Middle frontal gyrus (tissue), 1 donor: ENCODE data around the gene CIPC.

ENCODE experiments used
- DNase-seq: peaks from one replicate; pipeline ENCODE4 v3.0.0-alpha.2; 2015; ENCODE audit warnings: low spot score; ENCODE audit errors: extremely low spot score

The CIPC gene

DNA sequence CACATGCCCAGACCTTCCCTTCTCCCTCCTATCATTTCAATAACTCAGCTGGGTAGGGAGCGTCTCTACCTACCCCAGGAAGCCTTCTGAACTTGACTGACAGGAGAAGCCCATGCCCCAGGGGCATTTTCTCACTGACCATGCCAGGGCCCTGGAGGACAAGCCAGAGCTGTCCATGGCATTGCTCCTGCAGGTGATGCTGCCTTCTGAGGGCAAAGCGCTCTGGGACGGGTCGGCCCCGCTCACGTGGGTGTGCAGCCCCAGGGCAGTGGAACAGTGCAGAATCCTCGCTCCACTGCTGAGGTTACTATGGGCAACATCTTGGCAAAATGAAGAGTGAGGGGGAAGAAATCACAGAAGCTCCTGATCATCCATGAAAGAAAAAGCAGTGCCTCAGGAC, 28.5 kb upstream of the CIPC start:
- no peak for DNase-seq

DNA sequence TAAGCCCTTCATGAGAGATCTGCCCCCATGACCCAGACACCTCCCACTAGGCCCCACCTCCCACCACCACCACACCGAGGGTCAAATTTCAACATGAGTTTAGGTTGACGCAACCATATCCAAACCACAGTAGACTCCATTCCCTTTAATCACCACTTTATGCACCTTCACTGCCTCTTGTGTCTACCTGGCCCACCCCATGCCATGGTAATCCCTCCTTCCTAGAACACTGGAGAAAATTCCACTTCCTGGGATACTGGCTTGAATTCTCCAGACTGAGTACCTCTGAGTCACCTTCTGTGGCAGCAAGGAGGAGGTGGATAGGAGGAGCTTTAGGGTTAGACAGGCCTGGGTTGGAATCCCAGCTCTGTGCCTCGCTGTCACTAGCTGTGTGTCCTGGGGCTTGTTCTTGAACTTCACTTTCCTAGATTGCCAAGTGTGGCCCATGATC, 26.1 kb upstream of the CIPC start:
- DNase-seq: no peak

DNA sequence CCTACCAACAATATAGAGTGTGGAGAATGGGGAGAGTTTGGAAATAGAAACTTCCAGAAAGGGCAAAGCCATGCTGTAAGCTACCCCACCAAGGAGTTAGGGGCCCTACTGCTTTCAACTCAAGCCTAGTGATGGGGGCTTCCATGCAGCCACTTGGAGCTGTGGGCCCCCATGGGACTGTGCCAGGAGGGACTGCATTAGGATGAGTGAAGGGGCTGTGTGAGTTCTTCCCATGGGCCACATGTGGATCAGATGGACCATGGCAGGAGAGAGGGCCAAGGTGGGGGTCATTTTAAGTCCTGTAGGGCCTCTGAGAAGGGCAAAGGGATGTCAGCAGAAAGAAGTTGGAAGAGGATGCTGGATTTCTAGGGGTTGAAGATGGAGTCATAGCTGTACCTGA, 23.1 kb upstream of the CIPC start:
- DNase-seq: no peak

- DNase-seq: no peak
Observed at GRCh38 chr14:77076113-77076631, 21.9 kb upstream of the CIPC start.

GRCh38 chr14:77077040-77077439, 21.0 kb upstream of the CIPC start:
- no peak for DNase-seq

- DNase-seq: no peak
Observed at GRCh38 chr14:77082356-77082755, 15.7 kb upstream of the CIPC start.

DNA sequence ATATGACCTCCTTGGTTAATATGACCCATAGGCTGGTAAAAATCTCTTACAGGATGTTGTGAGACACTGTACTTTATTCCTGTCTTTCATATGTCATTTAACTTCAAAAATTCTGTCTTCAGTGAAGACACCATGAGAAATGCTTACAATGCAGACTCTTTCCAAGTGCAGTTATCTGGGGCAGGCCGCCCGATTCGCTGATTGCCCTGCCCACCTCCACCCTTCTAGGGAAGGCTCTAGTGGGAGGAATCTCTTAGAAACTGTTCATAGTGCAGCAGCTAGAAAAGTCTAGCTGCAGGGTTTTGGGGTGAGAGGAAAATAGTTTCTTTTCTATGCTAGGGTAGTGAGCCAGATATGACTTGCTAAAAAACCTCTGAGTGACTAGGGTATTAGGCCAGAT, 15.0 kb upstream of the CIPC start:
- DNase-seq: no peak

- no peak for DNase-seq
Observed at GRCh38 chr14:77084985-77085384, 13.1 kb upstream of the CIPC start.

DNA sequence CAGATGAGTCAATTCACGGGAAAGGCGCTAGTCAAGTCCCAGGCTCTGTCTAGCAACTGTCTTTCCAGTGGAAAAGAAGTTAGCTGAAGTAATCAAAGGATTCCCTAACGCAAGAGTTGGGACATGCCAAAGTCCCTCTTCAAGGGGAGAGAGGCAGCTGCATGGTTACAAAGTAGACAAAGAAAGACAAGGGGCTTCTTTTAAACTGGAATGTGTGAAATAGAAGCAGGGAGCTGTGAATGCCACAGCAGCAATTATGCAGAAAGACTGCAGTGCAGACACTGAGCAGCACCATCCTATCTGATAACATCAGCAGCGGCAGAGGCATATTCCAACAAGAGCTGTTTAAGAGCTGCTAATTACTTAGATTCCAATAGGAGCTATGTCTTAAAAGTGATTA, 12.5 kb upstream of the CIPC start:
- DNase-seq: no peak

DNA sequence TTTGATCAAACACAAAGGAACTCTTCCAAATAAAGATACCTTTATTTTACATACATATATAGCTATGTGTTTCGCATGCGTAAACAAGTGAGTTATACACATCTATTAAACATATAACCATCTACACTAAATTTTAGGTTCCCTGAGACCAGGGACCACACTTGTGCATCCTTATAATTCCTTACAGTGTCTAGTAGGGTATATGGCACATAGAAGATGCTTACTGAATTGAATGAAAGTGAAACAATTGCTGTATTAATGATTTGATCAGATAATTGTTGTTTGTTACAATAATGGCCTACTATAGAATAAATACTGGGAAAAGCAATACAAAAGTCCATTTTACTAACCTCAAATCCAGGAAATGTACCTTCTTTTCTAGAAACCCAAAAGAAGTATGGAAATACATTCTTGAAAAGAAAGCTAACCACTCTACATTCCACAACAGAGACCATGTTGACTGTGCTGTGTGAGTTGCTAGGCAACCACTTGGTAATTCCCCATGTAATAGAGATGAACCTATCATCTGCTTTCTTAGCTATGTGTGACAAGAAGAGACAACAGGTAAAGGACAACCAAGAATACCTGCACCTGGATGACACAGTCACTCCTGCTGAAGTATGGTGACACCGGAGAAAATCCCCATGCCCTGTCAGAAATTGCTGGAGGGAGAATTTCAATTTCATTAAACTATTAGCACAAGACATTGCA, 11.9 kb upstream of the CIPC start:
- DNase-seq: no peak

- no peak for DNase-seq
Observed at GRCh38 chr14:77086951-77087350, 11.1 kb upstream of the CIPC start.

GRCh38 chr14:77087631-77088030, 10.4 kb upstream of the CIPC start:
- no peak for DNase-seq

- no peak for DNase-seq
Observed at GRCh38 chr14:77088219-77088618, 9.8 kb upstream of the CIPC start.

DNA sequence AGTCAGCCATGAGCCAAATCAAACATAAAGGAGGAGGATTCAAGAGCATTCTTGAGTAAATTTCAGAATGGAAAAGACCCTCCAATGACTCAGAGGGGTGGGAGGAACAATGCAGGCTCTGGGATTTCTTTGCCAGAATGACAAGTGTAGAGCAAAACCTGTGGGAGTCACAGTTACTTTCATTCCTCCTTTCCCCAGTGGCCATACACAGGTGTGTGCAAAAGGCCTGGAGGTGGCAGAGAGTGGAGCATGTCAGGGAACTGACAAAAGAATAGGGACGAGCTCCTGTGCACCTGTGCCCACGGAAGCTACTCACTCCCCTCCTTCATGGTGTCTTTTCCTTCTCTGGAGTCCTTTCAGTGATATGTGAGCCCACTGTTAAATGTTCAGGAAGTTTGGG, 9.4 kb upstream of the CIPC start:
- DNase-seq: no peak

- no peak for DNase-seq
Observed at GRCh38 chr14:77091518-77091917, 6.5 kb upstream of the CIPC start.

- DNase-seq: no peak
Observed at GRCh38 chr14:77092676-77093075, 5.4 kb upstream of the CIPC start.

DNA sequence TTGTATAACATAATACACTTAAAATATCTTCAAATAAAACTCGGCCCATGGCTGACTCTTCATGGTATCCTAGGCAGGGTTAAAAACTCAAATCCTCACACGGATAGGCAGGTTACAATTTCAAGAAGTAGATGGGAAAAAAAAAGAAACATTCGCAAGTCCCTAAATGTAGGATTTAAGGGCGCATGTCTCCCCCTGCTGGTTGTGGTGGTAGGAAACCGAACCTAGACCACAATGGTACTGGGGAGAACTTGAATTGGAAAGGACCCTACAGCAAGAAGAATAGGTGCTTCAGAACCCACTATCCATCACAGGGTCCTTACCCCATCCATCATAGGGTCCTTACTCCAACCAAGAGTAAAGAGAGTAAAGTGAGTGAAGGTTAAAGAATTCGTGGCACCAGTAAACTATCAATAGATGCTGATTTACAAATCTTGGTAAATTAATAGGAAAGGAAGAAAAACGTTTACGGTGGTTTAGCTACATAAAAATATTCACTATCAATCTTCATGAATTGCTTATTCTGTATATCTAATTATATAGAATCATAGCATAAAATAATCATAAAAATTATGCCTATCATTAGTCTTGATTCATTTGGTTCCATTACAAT, 3.3 kb upstream of the CIPC start:
- no peak for DNase-seq

DNA sequence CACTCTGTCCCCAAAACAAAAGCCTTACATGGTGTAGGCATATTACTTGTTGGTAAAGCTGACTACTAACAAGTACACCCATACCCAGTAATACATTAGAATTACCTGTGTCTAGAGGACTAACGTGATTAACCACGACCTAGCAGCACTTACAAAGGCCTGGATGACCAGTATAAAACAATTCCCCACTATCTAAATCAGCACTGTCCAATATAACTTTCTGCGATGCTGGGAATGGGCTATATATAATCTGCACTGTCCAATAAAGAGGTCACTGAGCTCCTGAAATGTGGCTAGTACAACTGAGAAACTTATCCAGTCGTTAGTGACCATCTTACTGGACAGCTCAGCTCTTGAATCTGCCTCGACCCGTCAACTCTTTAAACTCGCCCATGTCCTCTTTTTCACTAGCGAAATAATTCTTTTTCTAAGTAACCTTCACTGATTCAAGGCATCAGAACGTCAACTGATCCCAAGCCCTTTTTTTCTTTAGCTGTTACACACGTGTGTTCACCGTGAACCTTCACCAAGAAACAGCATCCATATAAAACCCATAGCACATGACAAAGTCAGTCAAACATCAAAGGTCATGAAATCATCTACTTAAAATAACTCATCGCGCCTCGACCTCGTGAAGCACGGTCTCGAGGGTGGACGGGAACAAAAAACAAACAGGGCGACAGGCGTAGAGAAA, 905 bp upstream of the CIPC start:
- no peak for DNase-seq

GRCh38 chr14:77098529-77099353, 683 bp downstream of the CIPC start:
- DNase-seq: no peak

- peak; percentile 73 for DNase-seq
Observed at GRCh38 chr14:77099425-77100167, 1.5 kb downstream of the CIPC start.

GRCh38 chr14:77100961-77101360, 2.9 kb downstream of the CIPC start:
- no peak for DNase-seq
